Testis (tissue), 3 donors: ENCODE results near the gene CACNA1D. TPM values are rescaled to one million over a fixed set of nuclear protein-coding genes. Genes with fewer than 3 reads are reported as not detected.

Experiments used
- DNase-seq: peaks from one replicate; pipeline ENCODE4 v3.0.0-alpha.2; 2019
- H3K27ac ChIP-seq, 2 donors: fragments of 200-600 bp; sonication (generic); one replicate each; pipeline ENCODE4 v1.5.1; 2019
- H3K27me3 ChIP-seq: fragments of 200-600 bp; sonication (generic); one replicate; pipeline ENCODE4 v1.5.1; 2019
- H3K36me3 ChIP-seq: fragments of 200-600 bp; sonication (generic); one replicate; pipeline ENCODE4 v1.5.1; 2017; ENCODE audit warnings: low read depth; ENCODE audit errors: missing control alignments
- H3K4me1 ChIP-seq: fragments of 200-600 bp; sonication (generic); one replicate; pipeline ENCODE4 v1.5.1; 2019
- H3K4me3 ChIP-seq, 2 donors: fragments of 200-600 bp; sonication (generic); one replicate each; pipeline ENCODE4 v1.5.1; 2017 to 2019
- H3K9me3 ChIP-seq: fragments of 200-600 bp; sonication (generic); one replicate; pipeline ENCODE4 v1.5.1; 2017
- CTCF ChIP-seq, 3 experiments: fragments of 450-650 bp in 2 of 3; fragments of 200-600 bp in 1 of 3; sonication (generic) in 1 of 3; IDR thresholded peaks; one replicate each; pipeline ENCODE4 v1.5.1; 2016 to 2019; ENCODE audit warnings: antibody characterized with exemption in 3 of 3, mild to moderate bottlenecking in 2 of 3, moderate library complexity in 1 of 3
- POLR2A ChIP-seq: fragments of 450-650 bp; IDR thresholded peaks from one replicate; pipeline ENCODE4 v1.6.1; 2017; ENCODE audit warnings: antibody characterized with exemption, mild to moderate bottlenecking, moderate library complexity
- WGBS, 2 donors: methylation state at CpG; one replicate each; pipeline ENCODE4 v1.1.5; 2018; 5-methylcytosine and 5-hydroxymethylcytosine counted together
- intact Hi-C: fragments of 100-400 bp; cut with DNase I; formaldehyde crosslinking; loops from one replicate; pipeline ENCODE4 v1.15.1; 2023; ENCODE audit warnings: low total_unique reads
- polyA plus RNA-seq: library from polyadenylated mRNA; stranded (reverse); fragments of 350-450 nt; fragmentation: Illumina TruSeq; extraction: RNeasy Lipid Tissue Mini Kit (QIAGEN cat#74804); gene quantifications from one replicate; pipeline ENCODE4 v1.2.3, GENCODE V29; 2014; ENCODE audit warnings: low read depth, low replicate concordance; ENCODE audit not compliant: insufficient read depth
- total RNA-seq, 2 donors: library from RNA; depleted of rRNA; stranded (reverse); fragments of >200 nt; gene quantifications; one replicate each; pipeline ENCODE4 v1.2.3, GENCODE V29; 2016

CACNA1D gene
- total and polyA plus RNA-seq, 3 donors from 2014 or later, result 8.0 to 39.0 (median 37.6) TPM

- DNase-seq, result peak; percentile 32
- intact Hi-C loops, result no loop called here
- Histone ChIP-seq H3K4me1 (peaks cover 17% of the 10 kb centered on the region), H3K4me3 (no peak overlapping the region), H3K9me3 (no peaks in the 10 kb centered on the region), H3K27ac (no peak overlapping the region), H3K36me3 (no peaks in the 10 kb centered on the region), H3K27me3 (no peaks in the 10 kb centered on the region)
- TF ChIP-seq POLR2A (no peak), CTCF (IDR thresholded peaks at IDR 0.05) (peak in 2 of 3 experiments; percentile 16 to 25)
- WGBS, 2 donors, result 62 to 66% methylated on average over 4 of the region's 4 CpGs
Measured at GRCh38 chr3:53677413-53677812, 183.0 kb downstream of the CACNA1D start.

DNA sequence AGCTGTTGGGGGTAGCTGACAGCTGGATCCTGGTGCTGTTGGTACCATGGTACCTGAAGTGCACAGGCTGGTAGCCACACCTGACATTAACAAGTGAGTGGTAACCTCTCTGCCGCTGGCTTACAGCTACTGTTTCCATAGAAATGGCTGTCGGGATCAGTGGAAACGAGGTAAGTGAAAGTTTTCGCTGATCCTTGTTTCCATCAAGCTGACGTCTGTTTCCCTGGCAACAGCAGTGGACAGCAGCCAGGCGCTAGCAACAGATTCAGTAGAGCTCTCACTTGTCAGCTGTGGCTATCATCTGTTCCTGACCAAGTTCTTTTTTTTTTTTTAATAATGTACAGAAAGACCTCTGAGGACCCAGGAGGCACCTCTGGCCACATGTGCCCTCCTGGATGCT lies 185.6 kb downstream of the CACNA1D start:
- no peak for TF ChIP-seq CTCF (IDR thresholded peaks at IDR 0.05)
- no peak for TF ChIP-seq POLR2A
- peak; percentile 61 for DNase-seq
- Histone ChIP-seq H3K4me3 (no peak overlapping the region), H3K27ac (no peak overlapping the region), H3K36me3 (no peaks in the 10 kb centered on the region), H3K9me3 (no peaks in the 10 kb centered on the region), H3K27me3 (no peaks in the 10 kb centered on the region), H3K4me1 (peaks cover under 1% of the 10 kb centered on the region)
- 34 to 54% methylated on average over 6 of the region's 6 CpGs for WGBS, 2 donors
- intact Hi-C loops, result no loop called here

DNA sequence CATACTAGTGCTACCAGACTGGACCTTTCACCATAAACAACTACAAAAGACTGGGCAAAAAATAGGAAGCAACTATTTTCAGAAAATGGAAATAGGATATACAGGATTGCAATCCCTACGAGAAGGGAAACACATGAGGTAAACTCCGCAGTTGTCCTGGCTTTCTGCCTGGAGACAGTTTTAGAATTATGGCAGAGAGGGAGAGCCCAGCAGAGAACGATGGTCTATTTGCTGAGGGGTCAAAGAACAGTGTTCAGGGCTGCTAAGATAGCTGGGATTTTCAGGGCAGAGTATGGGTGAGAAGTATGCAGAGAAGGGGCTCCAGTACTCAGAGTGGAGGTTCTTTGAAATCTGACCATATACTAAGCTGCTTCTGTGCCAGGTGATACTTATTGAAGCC lies 188.4 kb downstream of the CACNA1D start:
- Histone ChIP-seq H3K9me3 (no peaks in the 10 kb centered on the region), H3K27me3 (no peaks in the 10 kb centered on the region), H3K27ac (no peak overlapping the region), H3K4me1 (no peaks in the 10 kb centered on the region), H3K4me3 (no peak overlapping the region), H3K36me3 (no peaks in the 10 kb centered on the region)
- DNase-seq, result no peak
- no peak for TF ChIP-seq POLR2A
- TF ChIP-seq CTCF (IDR thresholded peaks at IDR 0.05), result no peak
- intact Hi-C loops, result no loop called here
- 75 to 80% methylated on average over 3 of the region's 3 CpGs for WGBS, 2 donors

DNA sequence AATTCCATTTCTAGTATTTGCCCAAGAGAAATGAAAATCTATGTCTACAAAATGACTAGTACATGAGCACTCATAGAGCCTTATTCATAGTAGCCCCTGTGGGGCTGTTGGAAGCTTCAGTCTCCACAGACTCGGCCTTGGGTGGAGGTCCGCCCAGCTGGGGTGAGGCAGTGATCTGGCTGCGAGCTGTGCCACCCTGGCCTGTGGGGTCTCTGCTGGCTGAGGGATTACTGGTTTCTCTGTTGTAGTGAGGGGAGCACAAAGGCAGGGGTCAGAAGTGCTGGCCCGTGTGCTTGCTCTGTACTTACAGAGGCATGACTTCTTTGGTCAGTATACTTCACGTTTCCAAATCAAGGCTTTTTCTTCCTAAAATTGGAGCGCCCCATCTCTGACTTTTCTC lies 193.7 kb downstream of the CACNA1D start:
- no peaks in the 10 kb centered on the region for H3K9me3 ChIP-seq
- H3K4me3 ChIP-seq, result no peak overlapping the region
- no peak overlapping the region for H3K27ac ChIP-seq
- no peak for TF ChIP-seq POLR2A
- TF ChIP-seq CTCF (IDR thresholded peaks at IDR 0.05), result no peak
- intact Hi-C loops, result no loop called here
- no peak for DNase-seq
- H3K36me3 ChIP-seq, result no peaks in the 10 kb centered on the region
- H3K27me3 ChIP-seq, result no peaks in the 10 kb centered on the region
- H3K4me1 ChIP-seq, result no peaks in the 10 kb centered on the region
- 81 to 85% methylated on average over 6 of the region's 6 CpGs for WGBS, 2 donors

GRCh38 chr3:53688989-53689388 lies 194.6 kb downstream of the CACNA1D start:
- H3K4me1 ChIP-seq, result no peaks in the 10 kb centered on the region
- intact Hi-C loops, result no loop called here
- DNase-seq, result no peak
- TF ChIP-seq CTCF (IDR thresholded peaks at IDR 0.05) (no peak), POLR2A (no peak)
- no peak overlapping the region for H3K4me3 ChIP-seq
- H3K9me3 ChIP-seq, result no peaks in the 10 kb centered on the region
- 64 to 75% methylated on average over 5 of the region's 5 CpGs for WGBS, 2 donors
- H3K36me3 ChIP-seq, result no peaks in the 10 kb centered on the region
- no peak overlapping the region for H3K27ac ChIP-seq
- no peaks in the 10 kb centered on the region for H3K27me3 ChIP-seq
